PFSK-1 (cell line): ENCODE results near the gene STK25.

Experiments used
- FOXP2 ChIP-seq: optimal IDR thresholded peaks from 2 replicates; pipeline ENCODE3; 2011; ENCODE audit warnings: borderline replicate concordance, control low read depth, inconsistent platforms; ENCODE audit not compliant: insufficient read depth; ENCODE audit errors: extremely low read length, extremely low read depth
- POLR2AphosphoS5 ChIP-seq: IDR thresholded peaks from 2 replicates; pipeline ENCODE4 v1.6.1; 2012; ENCODE audit warnings: low read depth, mild to moderate bottlenecking, control low read depth, low read length, moderate library complexity
- REST ChIP-seq, 2 experiments: IDR thresholded peaks; 2 replicates each; pipeline versions ENCODE4 v1.6.1 to v1.8.0; 2011 to 2012; ENCODE audit warnings: low read depth in 2 of 2, low read length in 2 of 2, control low read depth in 1 of 2, inconsistent platforms in 1 of 2, mild to moderate bottlenecking in 1 of 2, moderate library complexity in 1 of 2; ENCODE audit not compliant: insufficient read depth in 1 of 2
- SIN3A ChIP-seq: IDR thresholded peaks from 2 replicates; pipeline ENCODE4 v1.6.1; 2012; ENCODE audit warnings: mild to moderate bottlenecking, low read length, moderate library complexity, borderline replicate concordance; ENCODE audit not compliant: insufficient read depth
- TAF1 ChIP-seq: IDR thresholded peaks from 2 replicates; pipeline ENCODE4 v1.6.1; 2012; ENCODE audit warnings: low read length, control low read depth, borderline replicate concordance; ENCODE audit not compliant: insufficient read depth

STK25 gene

GRCh38 chr2:241478166-241478565 is 30.2 kb downstream of the STK25 start:
- no peak for TF ChIP-seq SIN3A
- no peak for TF ChIP-seq REST (IDR thresholded peaks at IDR 0.05; ENCODE audit: insufficient read depth in 1 of 2, low read depth in 2 of 2, low read length in 2 of 2)
- TF ChIP-seq FOXP2, result no peak
- no peak for TF ChIP-seq POLR2AphosphoS5
- no peak for TF ChIP-seq TAF1

GRCh38 chr2:241475267-241475666 is 33.1 kb downstream of the STK25 start:
- no peak for TF ChIP-seq REST (IDR thresholded peaks at IDR 0.05; ENCODE audit: insufficient read depth in 1 of 2, low read depth in 2 of 2, low read length in 2 of 2)
- no peak for TF ChIP-seq TAF1
- TF ChIP-seq SIN3A, result no peak
- TF ChIP-seq POLR2AphosphoS5, result no peak
- no peak for TF ChIP-seq FOXP2

- TF ChIP-seq SIN3A (no peak), FOXP2 (no peak), POLR2AphosphoS5 (no peak), REST (IDR thresholded peaks at IDR 0.05; ENCODE audit: insufficient read depth in 1 of 2, low read depth in 2 of 2, low read length in 2 of 2) (no peak), TAF1 (no peak)
Measured at GRCh38 chr2:241473399-241473798, 35.0 kb downstream of the STK25 start.

GRCh38 chr2:241469746-241470145 is 38.6 kb downstream of the STK25 start:
- TF ChIP-seq SIN3A (no peak), REST (IDR thresholded peaks at IDR 0.05; ENCODE audit: insufficient read depth in 1 of 2, low read depth in 2 of 2, low read length in 2 of 2) (no peak), TAF1 (no peak), FOXP2 (no peak), POLR2AphosphoS5 (no peak)

- TF ChIP-seq POLR2AphosphoS5, result no peak
- no peak for TF ChIP-seq SIN3A
- TF ChIP-seq REST (IDR thresholded peaks at IDR 0.05; ENCODE audit: insufficient read depth in 1 of 2, low read depth in 2 of 2, low read length in 2 of 2), result no peak
- no peak for TF ChIP-seq TAF1
- TF ChIP-seq FOXP2, result no peak
Measured at GRCh38 chr2:241468476-241468781, 40.0 kb downstream of the STK25 start.
